Kidney capillary endothelial cell (primary cell): ENCODE measurements around the gene SRCAP.

Source experiments
- DNase-seq: peaks from one replicate; pipeline ENCODE4 v3.0.0-alpha.2; 2018; ENCODE audit warnings: low spot score

Gene SRCAP

GRCh38 chr16:30698816-30699614, at the start of gene SRCAP:
TSS of gene SRCAP (plus strand) at chr16:30699171. CDS start at chr16:30700825, 1,654 bp downstream.
- DNase-seq: peak; percentile 83

- no peak for DNase-seq
Measured at GRCh38 chr16:30649725-30650368, 49.1 kb upstream of the SRCAP start.

DNA sequence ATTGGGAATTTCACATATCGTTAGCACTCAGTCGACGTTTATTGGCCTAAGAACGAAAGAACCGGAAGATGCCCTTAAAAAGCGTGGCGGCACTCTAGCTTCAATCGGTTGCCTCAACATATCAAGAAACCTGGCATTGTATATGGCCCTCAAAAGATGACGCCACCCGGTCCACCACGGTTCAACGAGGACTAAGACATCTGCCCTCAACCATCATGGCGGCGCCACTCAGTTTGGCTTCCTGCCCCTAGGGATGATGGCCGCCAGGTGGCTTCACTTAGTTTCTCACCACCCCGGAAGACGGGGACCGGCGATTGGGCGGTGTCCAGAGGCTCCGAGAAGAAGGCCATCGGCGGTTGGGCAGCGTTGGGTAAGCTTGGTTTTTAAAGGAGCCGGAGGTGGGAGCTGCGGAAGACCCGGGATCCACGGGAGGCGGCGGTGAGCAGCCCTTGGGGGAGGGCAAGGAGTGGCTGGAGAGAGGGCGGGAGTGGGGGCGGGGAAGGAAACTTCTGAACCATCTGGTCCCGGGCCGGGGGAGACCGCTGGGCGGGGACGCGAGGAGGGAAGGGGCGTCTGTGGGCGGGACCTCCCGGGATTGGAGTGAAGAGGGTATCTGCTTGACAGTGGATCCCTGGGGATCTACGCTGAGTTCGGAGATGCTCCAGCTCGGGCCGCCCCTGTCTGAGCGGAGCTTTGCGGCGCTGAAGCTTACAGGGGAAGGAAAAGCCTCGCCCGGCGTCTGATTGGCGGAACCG, 48.4 kb upstream of the SRCAP start, which contains the start of gene PRR14:
Gene PRR14 (plus strand): TSS at position 592 of the 755 bp plus-strand sequence. CDS start 686 bp downstream, outside the sequence.
- peak; percentile 100 for DNase-seq

DNA sequence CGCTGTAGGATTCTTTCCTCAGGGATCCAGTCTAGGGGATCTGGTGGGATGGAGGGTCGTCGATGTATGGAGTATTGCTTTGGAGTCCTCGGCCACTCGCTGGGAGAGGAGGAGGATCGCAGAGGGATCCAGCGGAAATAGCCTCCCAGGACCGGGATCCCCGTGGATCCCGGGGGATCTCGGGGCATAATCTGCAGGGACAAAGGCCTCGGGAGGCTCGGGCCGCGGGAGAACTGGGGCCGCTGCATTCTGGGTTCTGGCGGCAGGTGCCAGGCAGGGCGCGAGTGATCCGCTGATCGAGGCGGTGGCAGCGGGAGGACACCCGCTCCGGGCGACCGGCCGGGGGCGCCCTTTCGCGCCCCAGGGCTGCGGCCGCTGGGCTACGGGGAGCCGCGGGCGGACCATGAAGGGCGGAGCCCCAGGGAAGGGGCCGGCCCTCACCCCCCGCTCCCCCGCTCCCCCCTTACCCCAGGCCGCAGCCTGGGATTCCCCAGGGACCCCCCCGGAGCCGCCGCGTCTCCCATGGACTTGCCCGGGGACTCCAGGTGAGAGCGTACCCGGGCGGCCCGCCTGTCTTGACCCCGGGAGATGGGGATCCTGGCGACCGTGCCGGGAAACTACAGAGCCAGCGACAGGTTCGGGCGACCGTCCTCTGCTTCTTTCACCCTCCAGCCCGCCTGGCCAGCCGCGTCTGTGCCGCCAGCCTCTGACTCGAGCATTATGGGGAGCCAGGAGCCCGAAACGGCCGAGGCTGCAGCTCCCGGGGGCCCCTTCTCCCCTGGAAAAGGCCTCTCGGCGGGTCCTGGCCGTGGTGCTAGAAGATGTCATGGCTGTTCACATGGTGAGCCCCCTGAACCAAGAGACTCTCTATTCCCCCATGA, 47.6 kb upstream of the SRCAP start:
- peak; percentile 66 for DNase-seq

GRCh38 chr16:30652005-30652296, 47.0 kb upstream of the SRCAP start:
- DNase-seq: no peak

DNA sequence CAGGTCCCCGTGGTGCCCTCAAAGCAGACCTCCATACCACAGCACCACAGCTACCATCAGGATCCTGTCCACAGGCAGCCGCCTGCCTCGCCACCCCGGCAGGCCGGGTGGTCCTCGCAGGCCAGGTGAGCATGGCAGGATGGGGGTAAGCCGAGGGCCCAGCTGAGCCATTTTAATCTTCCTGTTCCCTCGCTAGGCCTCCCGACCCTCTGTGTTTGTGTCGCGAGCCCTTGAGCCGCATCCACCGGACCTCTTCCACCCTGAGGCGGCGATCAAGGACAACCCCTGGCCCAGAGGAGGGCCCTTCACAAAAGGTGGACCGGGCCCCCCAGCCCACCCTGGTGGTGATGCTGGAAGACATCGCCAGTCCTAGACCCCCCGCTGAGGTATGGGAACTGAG, 46.3 kb upstream of the SRCAP start:
- DNase-seq: no peak

GRCh38 chr16:30654856-30655255, 44.1 kb upstream of the SRCAP start:
- no peak for DNase-seq

- no peak for DNase-seq
Measured at GRCh38 chr16:30655815-30656347, 43.1 kb upstream of the SRCAP start.

DNA sequence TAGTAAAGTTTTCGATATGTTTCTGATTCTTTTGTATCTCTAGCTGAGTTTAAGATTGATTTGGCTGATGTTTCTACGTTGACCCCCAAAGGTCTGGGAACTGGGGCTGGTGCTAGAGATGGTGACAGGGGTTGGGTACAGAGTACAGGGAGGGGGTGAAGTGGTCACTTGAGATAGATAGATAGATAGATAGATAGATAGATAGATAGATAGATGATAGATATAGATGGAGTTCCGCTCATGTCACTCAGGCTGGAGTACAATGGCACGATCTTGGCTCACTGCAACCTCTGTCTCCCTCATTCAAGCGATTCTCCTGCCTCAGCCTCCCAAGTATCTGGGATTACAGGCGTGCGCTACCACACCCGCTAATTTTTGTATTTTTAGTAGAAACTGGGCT, 42.6 kb upstream of the SRCAP start:
- DNase-seq: no peak

DNA sequence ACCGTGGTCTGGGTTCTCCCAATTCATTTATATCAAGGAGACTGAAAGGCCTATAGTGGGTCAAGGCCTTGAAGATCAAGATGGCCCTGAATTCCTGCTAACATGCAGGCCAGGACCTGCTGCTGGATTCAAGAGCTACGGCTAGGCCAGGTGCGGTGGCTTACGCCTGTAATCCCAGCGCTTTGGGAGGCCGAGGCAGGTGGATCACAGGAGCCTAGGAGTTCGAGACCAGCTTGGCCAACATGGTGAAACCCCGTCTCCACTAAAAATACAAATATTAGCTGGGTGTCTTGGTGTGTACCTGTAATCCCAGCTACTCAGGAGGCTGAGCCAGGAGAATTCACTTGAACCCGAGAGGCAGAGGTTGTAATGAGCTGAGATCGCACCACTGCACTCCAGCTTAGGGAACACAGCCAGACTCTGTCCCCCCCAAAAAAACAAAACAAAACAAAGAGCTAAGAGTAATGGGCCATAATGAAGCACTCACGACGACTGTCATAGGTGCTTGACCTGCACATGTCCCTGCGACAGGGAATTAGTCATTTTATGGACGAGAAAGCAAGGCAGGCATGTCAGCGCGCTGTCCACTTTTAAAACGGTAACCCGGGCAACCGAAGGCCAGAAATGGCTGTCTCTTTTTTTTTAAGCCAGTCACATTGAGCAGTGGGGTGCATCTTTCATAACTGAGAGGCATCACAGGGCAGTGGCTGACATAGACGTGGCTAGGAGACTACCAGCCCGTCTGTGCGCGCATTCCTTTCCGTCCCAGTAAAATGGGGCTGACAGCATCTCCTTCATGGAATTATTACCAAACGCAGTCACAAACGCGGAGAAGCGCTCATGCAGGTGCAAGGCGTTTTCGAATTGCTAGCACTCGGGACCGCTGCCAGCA, 41.8 kb upstream of the SRCAP start:
- DNase-seq: peak; percentile 33

DNA sequence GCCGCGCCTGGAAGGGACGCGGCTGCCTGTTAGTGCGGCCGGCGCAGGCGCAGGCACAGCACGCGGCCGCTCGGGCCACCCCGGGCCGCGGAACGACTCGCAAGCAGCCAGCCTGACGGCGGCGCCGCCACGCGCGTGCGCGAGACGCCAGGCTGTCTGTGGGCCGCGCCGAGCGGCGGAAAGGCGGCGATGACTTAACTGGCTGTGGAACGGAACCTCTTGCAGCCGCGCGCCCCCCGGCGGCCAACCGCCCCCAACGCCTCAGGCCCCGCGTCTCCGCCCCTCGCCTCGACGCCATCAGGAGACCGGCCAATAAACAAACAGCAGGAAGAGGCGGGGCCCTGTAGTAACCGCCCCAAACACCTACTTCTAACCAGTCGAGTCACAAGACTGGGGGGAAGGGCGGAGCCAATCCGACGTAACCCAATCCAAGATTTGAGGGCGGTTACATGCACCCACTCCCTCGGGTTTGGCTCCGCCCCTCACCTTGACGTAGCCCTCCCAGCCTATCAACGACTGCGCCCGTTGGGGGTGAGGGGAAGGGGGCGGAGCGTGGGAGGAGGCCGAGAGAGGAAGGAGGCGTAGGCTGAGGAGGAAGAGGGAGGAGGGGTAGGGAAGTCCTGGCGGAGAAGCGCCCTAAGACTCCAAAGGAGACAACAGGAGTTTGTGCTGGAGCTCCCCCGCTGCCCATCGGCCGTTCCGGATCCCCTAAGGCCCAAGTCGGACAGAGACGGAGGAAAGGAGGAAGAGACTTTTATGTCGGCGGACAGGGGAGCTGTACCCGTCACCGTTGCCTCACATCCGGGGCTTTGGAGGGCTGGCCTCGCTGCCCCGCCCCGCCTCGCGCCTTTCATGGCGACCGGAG, 40.9 kb upstream of the SRCAP start, which contains the start of gene FBRS:
Gene FBRS (plus strand): TSS at position 566 of the 865 bp plus-strand sequence. CDS start 1,088 bp downstream, outside the sequence.
- DNase-seq: peak; percentile 100

- DNase-seq: peak; percentile 97
Measured at GRCh38 chr16:30658731-30659506, 40.1 kb upstream of the SRCAP start.

DNA sequence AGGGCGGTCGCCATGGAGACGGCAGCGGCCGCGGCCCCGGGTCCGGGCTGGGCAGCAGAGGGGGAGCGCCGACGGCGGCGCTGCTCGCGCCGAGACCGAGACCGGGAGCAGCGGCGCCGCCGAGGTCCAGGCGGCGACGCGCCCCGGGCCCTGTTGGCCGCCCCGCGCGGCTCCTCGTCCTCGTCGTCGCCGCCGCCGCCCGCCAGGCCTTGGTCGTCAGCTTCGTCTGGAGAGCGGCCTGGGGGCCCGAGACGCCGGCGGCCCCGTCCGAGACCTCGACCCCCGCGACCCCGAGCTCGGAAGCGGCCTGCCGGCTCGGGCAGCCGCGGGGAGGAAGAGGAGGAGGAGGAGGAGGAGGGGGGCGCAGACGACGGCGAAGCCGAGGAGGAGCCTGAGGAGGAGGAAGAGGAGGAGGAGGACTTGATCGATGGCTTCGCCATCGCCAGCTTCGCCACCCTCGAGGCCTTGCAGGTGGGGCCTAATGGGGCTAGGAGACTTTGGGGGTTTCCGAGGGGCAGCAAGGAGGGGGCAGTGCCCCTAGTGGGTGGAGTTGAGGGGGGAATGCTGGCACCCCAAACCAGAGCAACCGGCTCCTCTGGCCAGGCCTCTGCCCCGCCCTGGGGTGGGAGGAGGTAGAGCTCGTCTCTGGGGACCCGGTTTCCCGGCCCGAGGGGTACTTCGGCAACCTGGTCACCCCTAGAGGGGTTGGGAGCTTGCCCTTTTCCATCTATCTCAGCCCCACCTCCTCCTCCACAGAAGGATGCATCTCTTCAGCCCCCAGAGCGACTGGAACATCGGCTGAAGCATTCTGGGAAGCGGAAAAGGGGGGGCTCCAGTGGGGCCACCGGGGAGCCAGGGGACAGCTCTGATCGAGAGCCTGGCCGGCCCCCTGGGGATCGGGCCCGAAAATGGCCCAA, 39.2 kb upstream of the SRCAP start:
- no peak for DNase-seq

DNA sequence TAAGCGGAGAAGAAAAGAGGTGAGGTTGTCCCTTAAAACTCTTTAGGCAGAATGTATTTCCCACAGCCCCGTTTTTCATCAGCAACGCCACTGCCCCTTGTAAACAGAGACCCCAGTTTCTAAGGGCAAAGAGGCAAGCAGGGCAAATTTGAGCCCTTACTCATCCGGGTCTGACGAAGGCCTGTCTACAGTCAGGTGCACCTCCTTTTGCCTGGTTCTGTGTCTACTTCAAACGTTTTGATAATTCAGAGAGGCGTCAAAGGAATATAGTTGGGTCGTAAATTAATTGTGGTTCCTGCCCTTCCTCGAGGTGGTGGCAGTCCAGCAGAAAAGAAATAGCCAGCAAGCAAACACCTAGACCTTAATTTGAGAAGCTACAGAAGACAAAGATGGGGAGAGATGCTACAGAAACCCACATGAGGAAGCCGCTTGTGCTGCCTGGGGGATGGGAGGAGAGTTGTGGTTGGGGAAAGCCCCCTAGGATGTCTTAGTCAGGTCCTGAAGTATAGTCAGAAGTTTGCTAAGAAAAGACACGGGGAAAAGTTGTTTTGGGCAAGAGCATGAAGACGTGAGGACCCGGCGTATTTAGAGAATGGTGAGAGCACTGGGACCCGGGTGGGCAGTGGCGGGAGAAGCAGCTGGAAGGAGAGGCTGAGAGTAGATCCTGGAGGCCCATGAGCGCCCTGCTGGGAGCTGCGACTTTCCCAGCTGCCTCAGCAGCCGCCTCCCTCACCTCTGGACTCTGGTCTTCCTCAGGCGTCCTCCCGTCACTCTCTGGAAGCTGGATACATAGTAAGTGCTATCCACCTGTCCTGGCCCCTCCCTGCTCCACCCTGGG, 38.3 kb upstream of the SRCAP start:
- DNase-seq: no peak

GRCh38 chr16:30662449-30662848, 36.5 kb upstream of the SRCAP start:
- no peak for DNase-seq

GRCh38 chr16:30663038-30663437, 35.9 kb upstream of the SRCAP start:
- DNase-seq: no peak

DNA sequence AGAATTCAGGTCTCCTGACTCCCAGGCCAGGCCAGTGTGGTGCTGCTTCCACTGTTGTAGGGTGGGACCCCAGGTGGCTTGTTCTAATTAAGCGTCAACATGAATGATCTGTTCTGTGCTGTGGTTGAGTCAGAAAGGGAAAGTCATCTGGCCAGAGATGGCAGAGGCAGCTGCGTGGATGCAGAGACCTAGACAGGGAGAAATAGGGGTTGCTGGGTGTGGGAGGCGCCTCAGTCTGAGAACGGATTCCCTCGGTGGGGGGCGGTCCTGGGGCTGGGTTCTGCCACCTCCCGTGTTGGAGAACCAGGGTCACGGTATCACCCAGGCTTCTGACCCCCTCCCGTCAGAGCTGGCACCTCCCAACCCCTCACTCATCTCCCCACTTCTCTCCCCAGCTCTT, 35.2 kb upstream of the SRCAP start:
- DNase-seq: no peak
